Dermis blood vessel endothelial cell (primary cell): ENCODE data around the gene PLPP3. TPM values are rescaled to one million over a fixed set of nuclear protein-coding genes. Genes with fewer than 3 reads are reported as not detected.

ENCODE experiments used
- DNase-seq: peaks from one replicate; pipeline ENCODE4 v3.0.0; 2010
- total RNA-seq: library from RNA; depleted of rRNA; stranded (reverse); fragments of >200 nt; gene quantifications from 2 replicates; pipeline ENCODE4 v1.2.3, GENCODE V29; 2014

PLPP3 gene
- total RNA-seq, 1 donor from 2014 or later = 49.2 TPM

GRCh38 chr1:56494306-56494705 is 85.1 kb downstream of the PLPP3 start:
- DNase-seq = no peak

GRCh38 chr1:56493826-56494225 is 85.5 kb downstream of the PLPP3 start:
- no peak for DNase-seq

GRCh38 chr1:56491441-56491840 is 87.9 kb downstream of the PLPP3 start:
- peak; percentile 75 for DNase-seq

GRCh38 chr1:56490619-56491018 is 88.7 kb downstream of the PLPP3 start:
- no peak for DNase-seq

- DNase-seq = no peak
Measured at GRCh38 chr1:56489695-56490094, 89.7 kb downstream of the PLPP3 start.

- no peak for DNase-seq
Measured at GRCh38 chr1:56484695-56485094, 94.7 kb downstream of the PLPP3 start.

GRCh38 chr1:56483104-56483503 is 96.3 kb downstream of the PLPP3 start:
- peak; percentile 56 for DNase-seq

- no peak for DNase-seq
Measured at GRCh38 chr1:56482486-56482885, 96.9 kb downstream of the PLPP3 start.

- no peak for DNase-seq
Measured at GRCh38 chr1:56481140-56481694, 98.1 kb downstream of the PLPP3 start.

GRCh38 chr1:56478734-56479133 is 100.6 kb downstream of the PLPP3 start:
- DNase-seq = no peak

GRCh38 chr1:56477164-56478111 is 101.9 kb downstream of the PLPP3 start:
- peak; percentile 49 for DNase-seq

GRCh38 chr1:56473582-56474270 is 105.6 kb downstream of the PLPP3 start:
- no peak for DNase-seq

GRCh38 chr1:56472860-56473259 is 106.5 kb downstream of the PLPP3 start:
- no peak for DNase-seq

GRCh38 chr1:56469640-56470371 is 109.6 kb downstream of the PLPP3 start:
- peak; percentile 76 for DNase-seq

GRCh38 chr1:56468518-56468917 is 110.8 kb downstream of the PLPP3 start:
- DNase-seq = no peak

GRCh38 chr1:56466538-56466937 is 112.8 kb downstream of the PLPP3 start:
- no peak for DNase-seq

GRCh38 chr1:56464294-56464693 is 115.1 kb downstream of the PLPP3 start:
- no peak for DNase-seq

- DNase-seq = no peak
Measured at GRCh38 chr1:56463376-56463775, 116.0 kb downstream of the PLPP3 start.

GRCh38 chr1:56462209-56462608 is 117.2 kb downstream of the PLPP3 start:
- DNase-seq = no peak

- DNase-seq = no peak
Measured at GRCh38 chr1:56461158-56462127, 117.9 kb downstream of the PLPP3 start.

GRCh38 chr1:56459260-56459659 is 120.1 kb downstream of the PLPP3 start:
- DNase-seq = no peak
